Keratinocyte (primary cell): ENCODE data around the gene CNDP2.

Source experiments
- CTCF ChIP-seq, 3 experiments: IDR thresholded peaks in 1 of 3; conservative IDR thresholded peaks in 1 of 3; optimal IDR thresholded peaks in 1 of 3; 2 replicates in 2 of 3; 3 replicates in 1 of 3; pipeline versions ENCODE3 to v1.5.1; 2011; ENCODE audit warnings: low read length in 3 of 3, mild to moderate bottlenecking in 3 of 3, moderate library complexity in 2 of 3, control low read depth in 1 of 3, inconsistent platforms in 1 of 3; ENCODE audit not compliant: insufficient read depth in 2 of 3; ENCODE audit errors: extremely low read depth in 1 of 3
- EZH2 ChIP-seq: IDR thresholded peaks from one replicate; pipeline ENCODE4 v1.6.1; 2012; ENCODE audit warnings: inconsistent platforms, mild to moderate bottlenecking, low read length, moderate library complexity

- TF ChIP-seq CTCF (optimal IDR thresholded peaks at IDR 0.05 in 1 of 3, IDR thresholded peaks at IDR 0.05 in 1 of 3, conservative IDR thresholded peaks at IDR 0.05 in 1 of 3; ENCODE audit: extremely low read depth in 1 of 3, insufficient read depth in 2 of 3, low read length in 3 of 3) (no peak), EZH2 (no peak)
These were observed 35.3 kb upstream of the CNDP2 start for GRCh38 chr18:74460825-74461224.
